CD4-positive, alpha-beta T cell treated with Interleukin-4 for 4 hours (primary cell): ENCODE results near the gene GHRHR.

Experiments used
- DNase-seq: peaks from one replicate; pipeline ENCODE4 v3.0.0-alpha.2; 2020

GHRHR gene

GRCh38 chr7:30929686-30930085, 34.1 kb upstream of the GHRHR start:
- DNase-seq = no peak

DNA sequence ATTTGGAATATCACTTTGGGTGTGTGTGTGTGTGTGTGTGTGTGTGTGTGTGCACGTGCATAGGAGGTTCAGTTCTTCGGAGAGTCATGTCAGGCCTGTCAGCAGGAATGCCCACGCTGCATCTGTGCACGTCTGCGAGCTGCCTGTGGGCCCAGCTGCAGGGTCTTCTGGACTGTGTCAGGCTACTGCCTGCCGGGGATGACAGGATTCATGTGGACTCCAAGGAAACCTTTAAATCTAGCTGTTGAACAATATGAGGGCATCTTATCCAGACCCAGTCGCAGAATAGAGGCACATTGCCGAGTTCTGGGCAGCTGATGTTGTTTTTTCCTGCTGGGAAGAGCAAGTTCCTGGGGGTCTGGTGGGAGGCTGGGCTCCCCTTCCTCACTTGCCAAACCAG, 33.1 kb upstream of the GHRHR start:
- DNase-seq = no peak

- DNase-seq = no peak
Measured at GRCh38 chr7:30931161-30931928, 32.4 kb upstream of the GHRHR start.

DNA sequence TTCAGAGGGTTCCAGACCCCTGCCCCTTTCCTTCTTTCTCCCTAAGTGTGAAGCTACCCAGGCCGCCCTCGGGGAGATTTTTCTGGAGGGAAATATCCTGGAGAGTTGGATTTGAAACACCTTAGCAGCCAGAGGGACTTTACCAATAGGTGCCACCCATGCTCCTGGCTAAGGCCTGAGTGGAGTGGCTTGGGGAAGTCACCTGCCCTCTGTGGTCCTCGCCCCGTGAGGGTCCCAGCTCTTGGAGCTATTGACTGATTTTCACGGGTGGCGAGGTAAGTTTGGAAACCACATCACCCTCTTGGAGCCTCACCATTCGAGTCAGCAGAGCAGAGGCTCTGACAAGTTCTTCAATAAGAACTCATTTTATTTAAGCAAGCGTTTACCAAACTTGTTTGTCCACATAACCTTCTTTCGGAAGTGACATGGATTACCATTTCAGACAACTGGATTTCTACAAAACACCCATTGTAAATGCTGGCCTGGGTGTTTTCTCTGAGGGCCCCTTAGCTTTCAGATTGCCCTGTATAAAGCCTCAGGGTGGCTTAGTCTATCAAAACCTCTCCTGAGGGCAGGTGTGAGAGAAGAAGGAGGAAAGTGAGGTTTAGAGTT, 31.7 kb upstream of the GHRHR start:
- no peak for DNase-seq

DNA sequence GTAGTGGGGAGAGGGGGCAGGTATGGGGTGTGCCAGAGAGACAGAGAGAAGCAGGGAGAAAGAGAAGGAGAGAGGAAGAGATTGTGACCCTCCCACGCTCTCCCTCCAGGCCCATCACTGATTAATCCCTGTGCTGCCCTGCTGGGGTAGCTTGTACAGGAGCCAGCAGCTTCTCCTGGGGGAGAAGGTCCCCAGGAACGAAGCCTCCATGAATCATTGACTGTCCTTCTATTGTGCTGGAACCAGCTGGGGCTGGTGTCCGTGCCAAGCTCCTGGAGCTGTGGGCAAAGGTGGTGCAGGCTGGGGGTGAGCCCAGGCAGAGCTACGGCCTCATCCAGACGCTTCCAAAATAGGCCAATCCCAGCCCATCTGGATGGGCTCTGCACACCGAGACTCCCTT, 31.2 kb upstream of the GHRHR start:
- DNase-seq = no peak

DNA sequence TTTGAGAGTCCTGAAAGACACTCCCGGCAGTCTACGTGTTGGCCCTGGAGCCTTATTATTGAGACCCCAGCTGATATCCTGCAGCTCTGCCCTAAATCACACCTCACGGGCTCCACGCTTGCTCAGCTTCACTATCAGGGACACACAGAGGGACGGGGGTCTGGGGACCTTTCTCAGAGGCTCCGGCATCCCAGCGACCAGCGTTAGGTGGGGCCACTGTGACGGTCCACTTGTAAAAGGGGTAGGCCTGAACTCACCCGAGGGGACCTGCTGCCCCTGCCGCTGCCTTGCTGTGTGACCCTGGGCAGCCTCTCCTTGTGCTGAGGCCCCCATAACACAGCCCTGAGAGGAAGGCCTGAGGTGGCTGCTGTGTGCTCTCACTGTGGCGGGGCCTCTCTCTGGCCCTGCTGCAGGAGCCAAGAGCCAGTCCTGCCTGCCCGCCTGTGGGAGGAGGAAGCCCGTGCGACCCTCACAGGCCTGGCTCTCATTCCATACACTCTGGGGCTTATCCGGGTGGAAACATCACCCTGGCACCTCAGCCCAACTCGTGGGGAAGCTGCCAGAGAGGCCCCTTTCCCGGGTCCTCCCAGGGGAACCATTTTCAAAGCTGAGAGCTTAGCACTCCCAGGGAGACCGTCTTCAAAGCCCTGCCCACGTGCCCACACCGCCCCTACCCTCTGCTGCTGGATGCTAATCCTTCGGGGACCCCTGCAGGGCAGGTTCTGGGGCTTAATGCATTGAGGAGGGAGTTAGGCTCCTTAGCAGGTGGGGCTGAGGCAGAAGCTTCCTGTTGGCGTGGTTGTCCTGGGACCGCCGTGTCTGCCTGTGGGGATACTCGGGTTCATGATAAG, 30.4 kb upstream of the GHRHR start:
- DNase-seq = no peak

- no peak for DNase-seq
Measured at GRCh38 chr7:30934225-30934624, 29.5 kb upstream of the GHRHR start.

DNA sequence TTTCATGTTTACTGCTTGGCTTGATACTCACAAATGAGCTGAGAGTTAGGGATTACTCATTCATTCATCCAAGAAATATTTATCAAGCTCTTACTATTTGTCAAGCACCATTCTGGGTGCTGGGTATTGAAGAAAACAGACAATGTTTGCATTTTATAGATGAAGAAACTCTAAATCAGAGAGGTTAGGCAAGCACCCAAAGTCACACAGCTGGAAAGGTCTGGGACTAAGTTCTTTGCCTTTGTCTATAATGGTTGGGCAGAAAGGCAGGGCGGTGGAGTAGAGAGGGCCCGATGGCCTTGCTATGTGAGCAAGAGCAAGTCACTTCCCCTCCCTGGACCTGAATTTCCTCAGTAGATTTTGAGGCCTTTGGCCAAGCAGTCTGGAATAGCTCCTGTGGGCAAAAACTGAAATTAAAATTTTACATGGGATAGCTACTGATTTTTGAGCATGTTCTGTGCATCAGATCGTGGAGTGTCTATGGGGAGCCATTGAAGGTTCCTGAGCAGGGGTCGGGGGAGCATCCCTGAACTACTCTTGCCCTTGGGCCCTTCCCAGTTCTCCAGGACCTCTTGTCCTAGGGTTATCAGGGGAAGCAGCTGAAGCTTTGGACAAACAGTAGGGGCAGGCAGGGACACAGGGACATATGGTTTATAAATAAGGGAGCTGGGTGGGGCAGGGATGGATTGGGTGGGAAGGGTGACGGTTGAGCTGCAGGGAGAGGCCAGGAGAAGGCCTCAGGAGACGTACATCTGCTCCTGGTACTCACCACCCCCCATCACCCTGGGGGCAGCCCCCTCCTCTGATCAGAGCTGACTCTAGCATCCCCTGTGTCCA, 28.8 kb upstream of the GHRHR start:
- no peak for DNase-seq

GRCh38 chr7:30935569-30935877, 28.2 kb upstream of the GHRHR start:
- DNase-seq = no peak

- no peak for DNase-seq
Measured at GRCh38 chr7:30936650-30937245, 27.0 kb upstream of the GHRHR start.

DNA sequence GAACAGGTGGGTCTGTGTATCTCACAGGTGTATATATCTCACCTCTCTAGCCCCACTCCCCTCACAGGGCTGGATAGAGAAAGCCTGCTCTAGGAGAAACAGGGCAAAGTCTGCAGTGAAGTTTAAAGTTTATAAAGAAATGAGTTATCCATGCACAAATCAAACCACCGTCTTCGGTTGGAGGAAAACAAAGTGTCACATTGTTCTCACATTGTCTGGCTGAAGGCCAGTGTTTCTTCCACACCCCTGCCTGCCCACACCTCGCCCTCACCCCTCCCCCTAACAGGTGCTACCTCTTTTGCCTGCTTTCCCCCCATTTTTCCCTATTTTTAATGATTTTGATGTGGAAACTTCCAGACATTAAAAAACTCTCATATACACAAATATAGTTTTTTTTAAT, 26.3 kb upstream of the GHRHR start:
- no peak for DNase-seq

- DNase-seq = peak; percentile 44
Measured at GRCh38 chr7:30938435-30939316, 25.1 kb upstream of the GHRHR start.

- DNase-seq = no peak
Measured at GRCh38 chr7:30941582-30942323, 22.0 kb upstream of the GHRHR start.

- no peak for DNase-seq
Measured at GRCh38 chr7:30950197-30950596, 13.6 kb upstream of the GHRHR start.

GRCh38 chr7:30954914-30955313, 8.8 kb upstream of the GHRHR start:
- DNase-seq = no peak

GRCh38 chr7:30956704-30957103, 7.0 kb upstream of the GHRHR start:
- DNase-seq = no peak

DNA sequence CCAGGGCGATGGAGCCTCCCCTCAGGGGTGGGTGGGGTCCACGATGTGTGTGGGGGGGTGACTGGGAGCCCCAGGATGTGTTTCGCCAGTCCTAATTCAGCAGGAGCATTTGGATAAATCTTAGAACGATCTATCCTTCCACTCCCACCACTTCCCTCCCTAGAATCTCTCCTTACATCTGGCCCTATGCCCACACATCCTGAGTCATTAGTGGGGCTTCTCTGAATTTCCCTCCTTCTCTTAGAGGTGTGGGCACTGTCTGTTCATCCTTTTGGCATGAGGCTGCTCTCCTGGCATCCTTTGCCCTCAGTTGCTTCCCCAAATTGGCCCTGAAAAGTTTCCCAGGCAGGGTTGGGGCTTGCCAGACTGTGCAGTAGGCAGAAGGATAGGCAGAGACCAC, 1.6 kb downstream of the GHRHR start:
- no peak for DNase-seq

- DNase-seq = no peak
Measured at GRCh38 chr7:30965883-30966282, 2.1 kb downstream of the GHRHR start.

- DNase-seq = no peak
Measured at GRCh38 chr7:30968294-30968693, 4.5 kb downstream of the GHRHR start.

GRCh38 chr7:30968747-30969603, 5.2 kb downstream of the GHRHR start:
- no peak for DNase-seq
